Measurements from ENCODE around the gene PTHLH. TPM values are rescaled to one million over a fixed set of nuclear protein-coding genes. Genes with fewer than 3 reads are reported as not detected.

The PTHLH gene
- total and polyA plus RNA-seq, 10 of the 15 experiments (the other 5 are each of a cell fraction or from before 2014, with no cell fraction given): 0.08 to 0.12 TPM; not detected in 8

GRCh38 chr12:27966870-27967269 lies 5.7 kb downstream of the PTHLH start:
- POLR2A ChIA-PET: no interaction called here
- H4K20me1 ChIP-seq (ENCODE audit: control insufficient read depth, insufficient read depth): no peaks in the 10 kb centered on the region
- in situ Hi-C loops (cut with MboI) (no loop called here), intact Hi-C loops (cut with micrococcal nuclease; ENCODE audit: unreplicated experiment) (loop anchor here (5.0 kb wide), 1 partner anchor 905 kb away; no protein-coding TSS in a partner anchor)
- H3K4me2 ChIP-seq (ENCODE audit: control insufficient read depth, insufficient read depth): no peak overlapping the region
- RAD21 ChIA-PET (ENCODE audit: unreplicated experiment): no interaction called here
- no peaks in the 10 kb centered on the region for H3K79me2 ChIP-seq (ENCODE audit: control insufficient read depth, insufficient read depth, low read length)
- 0% methylated on average over 2 of the region's 2 CpGs for WGBS (ENCODE audit: insufficient coverage, insufficient replicate concordance, low lambda C conversion rate, missing lambda C conversion rate)
- H3K9ac ChIP-seq (ENCODE audit: control insufficient read depth, insufficient read depth, low read length): no peak overlapping the region
- H3K4me3 ChIP-seq: no peak overlapping the region
- peaks cover 10% of the 10 kb centered on the region for H3K4me1 ChIP-seq (ENCODE audit: control insufficient read depth, insufficient read depth, low read length)
- ATAC-seq (peak; percentile 17; the same call in 1 of the 3 replicates), DNase-seq (ENCODE audit: low read depth, low spot score) (no peak), FAIRE-seq (no peak)
- BruUV-seq (replicated peaks): no TSS peak
- H3K36me3 ChIP-seq (ENCODE audit: control insufficient read depth in 2 of 2, insufficient read depth in 2 of 2, low read length in 1 of 2): no peaks in the 10 kb centered on the region
- CTCF ChIA-PET: no interaction called here
- SMC1A ChIA-PET (ENCODE audit: uncharacterized antibody, unreplicated experiment): no interaction called here
- no peak overlapping the region for H3K27ac ChIP-seq (ENCODE audit: control insufficient read depth, insufficient read depth)
- H2AFZ ChIP-seq (ENCODE audit: control insufficient read depth, low read depth, low read length): no peak overlapping the region
- H3K9me3 ChIP-seq (replicated peaks; ENCODE audit: control insufficient read depth, insufficient read depth, low read length): no peaks in the 10 kb centered on the region
- H3K27me3 ChIP-seq (replicated peaks in 1 of 2; ENCODE audit: control insufficient read depth in 2 of 2, insufficient read depth in 2 of 2, low read length in 1 of 2): peaks cover 7 to 31% of the 10 kb centered on the region in 2 experiments
- TF ChIP-seq WRNIP1 (IDR thresholded peaks at IDR 0.05; ENCODE audit: borderline replicate concordance, low read depth, low read length): no peak
- no peak for TF ChIP-seq SREBF2 (IDR thresholded peaks at IDR 0.05; ENCODE audit: low read length)
- TF ChIP-seq TCF3 (IDR thresholded peaks at IDR 0.05; ENCODE audit: borderline replicate concordance, insufficient read depth, low read depth, low read length): no peak
- no peak for TF ChIP-seq TAF1 (IDR thresholded peaks at IDR 0.05; ENCODE audit: borderline replicate concordance, low read depth, low read length)
- no peak for TF ChIP-seq PBX3 (IDR thresholded peaks at IDR 0.05; ENCODE audit: insufficient replicate concordance, low read depth, low read length)
- TF ChIP-seq, protein P1, sequence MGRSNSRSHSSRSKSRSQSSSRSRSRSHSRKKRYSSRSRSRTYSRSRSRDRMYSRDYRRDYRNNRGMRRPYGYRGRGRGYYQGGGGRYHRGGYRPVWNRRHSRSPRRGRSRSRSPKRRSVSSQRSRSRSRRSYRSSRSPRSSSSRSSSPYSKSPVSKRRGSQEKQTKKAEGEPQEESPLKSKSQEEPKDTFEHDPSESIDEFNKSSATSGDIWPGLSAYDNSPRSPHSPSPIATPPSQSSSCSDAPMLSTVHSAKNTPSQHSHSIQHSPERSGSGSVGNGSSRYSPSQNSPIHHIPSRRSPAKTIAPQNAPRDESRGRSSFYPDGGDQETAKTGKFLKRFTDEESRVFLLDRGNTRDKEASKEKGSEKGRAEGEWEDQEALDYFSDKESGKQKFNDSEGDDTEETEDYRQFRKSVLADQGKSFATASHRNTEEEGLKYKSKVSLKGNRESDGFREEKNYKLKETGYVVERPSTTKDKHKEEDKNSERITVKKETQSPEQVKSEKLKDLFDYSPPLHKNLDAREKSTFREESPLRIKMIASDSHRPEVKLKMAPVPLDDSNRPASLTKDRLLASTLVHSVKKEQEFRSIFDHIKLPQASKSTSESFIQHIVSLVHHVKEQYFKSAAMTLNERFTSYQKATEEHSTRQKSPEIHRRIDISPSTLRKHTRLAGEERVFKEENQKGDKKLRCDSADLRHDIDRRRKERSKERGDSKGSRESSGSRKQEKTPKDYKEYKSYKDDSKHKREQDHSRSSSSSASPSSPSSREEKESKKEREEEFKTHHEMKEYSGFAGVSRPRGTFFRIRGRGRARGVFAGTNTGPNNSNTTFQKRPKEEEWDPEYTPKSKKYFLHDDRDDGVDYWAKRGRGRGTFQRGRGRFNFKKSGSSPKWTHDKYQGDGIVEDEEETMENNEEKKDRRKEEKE (IDR thresholded peaks at IDR 0.05): no peak
- TF ChIP-seq SMC3 (IDR thresholded peaks at IDR 0.05; ENCODE audit: borderline replicate concordance, low read length): no peak
- no peak for TF ChIP-seq ZNF687 (IDR thresholded peaks at IDR 0.05)
- no peak for TF ChIP-seq ZNF592 (IDR thresholded peaks at IDR 0.05)
- TF ChIP-seq, protein P2, sequence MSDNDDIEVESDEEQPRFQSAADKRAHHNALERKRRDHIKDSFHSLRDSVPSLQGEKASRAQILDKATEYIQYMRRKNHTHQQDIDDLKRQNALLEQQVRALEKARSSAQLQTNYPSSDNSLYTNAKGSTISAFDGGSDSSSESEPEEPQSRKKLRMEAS (IDR thresholded peaks at IDR 0.05; ENCODE audit: low read depth, low read length): no peak
- no peak for TF ChIP-seq CHD2 (IDR thresholded peaks at IDR 0.05; ENCODE audit: borderline replicate concordance, low read depth, low read length)

Data from GM12878 (cell line).